HG03095 (cell line): ENCODE data around the gene PPFIBP1.
"Not testable (repeated sequence)": the region's sequence is repeated elsewhere in the genome, so short reads cannot be mapped to it uniquely, and the experiment has no call there.

Source experiments
- ATAC-seq: cut with Tn5 transposase; IDR thresholded peaks from one replicate; pipeline ENCODE4 v1.9.1; 2021; ENCODE audit warnings: moderate library complexity; ENCODE audit not compliant: unreplicated experiment

Gene PPFIBP1

DNA sequence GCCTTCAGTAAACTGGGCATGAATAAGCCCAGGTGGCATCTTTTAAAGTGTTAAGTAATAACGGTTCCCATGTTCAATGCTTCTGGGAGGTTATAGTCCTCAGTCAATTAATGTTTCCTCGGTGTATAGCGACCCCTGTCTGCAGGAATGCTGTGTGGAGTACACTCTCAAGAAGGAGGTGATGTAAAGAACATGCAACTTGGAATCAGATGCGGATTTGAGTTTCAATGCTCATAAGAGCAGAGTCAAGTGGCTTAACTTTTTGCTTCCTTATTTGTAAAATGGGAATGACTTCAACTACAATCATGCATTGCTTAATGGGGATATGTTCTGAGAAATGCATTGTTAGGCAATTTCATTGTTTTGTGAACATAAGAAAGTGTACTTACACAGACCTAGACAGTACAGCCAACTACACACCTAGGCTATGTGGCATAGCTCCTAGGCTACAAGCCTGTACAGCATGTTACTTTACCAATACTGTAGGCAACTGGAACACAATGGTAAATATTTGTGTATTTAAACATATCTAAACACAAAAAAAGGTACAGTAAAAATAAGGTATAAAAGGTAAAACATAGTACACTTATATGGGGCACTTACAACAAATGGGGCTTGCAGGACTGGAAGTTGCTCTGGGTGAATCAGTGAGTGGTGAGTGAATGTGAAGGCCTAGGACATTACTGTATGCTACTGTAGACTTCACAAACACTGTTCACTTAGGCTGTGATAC is 179.9 kb downstream of the PPFIBP1 start:
- ATAC-seq, result peak; percentile 84

DNA sequence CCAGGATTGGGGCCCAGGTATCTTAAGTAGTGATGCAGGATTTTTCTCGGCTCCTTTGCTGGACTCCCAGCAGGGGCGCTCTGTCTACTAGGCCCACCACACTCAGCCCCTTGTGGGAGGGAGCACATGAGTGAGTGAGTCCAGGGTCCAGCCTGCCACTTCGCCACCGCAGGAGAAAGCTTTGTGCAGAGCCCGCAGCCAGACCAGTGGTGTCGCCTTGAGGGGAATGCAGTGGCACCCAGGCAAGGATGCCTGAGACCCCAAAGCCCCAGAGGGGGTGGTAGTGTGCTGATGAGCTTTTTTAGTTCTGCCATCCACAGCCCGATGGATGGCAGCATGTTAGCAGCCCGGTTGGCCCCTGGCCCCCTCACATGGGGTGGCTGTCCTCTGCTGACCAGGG is 181.3 kb downstream of the PPFIBP1 start:
- no peak for ATAC-seq

DNA sequence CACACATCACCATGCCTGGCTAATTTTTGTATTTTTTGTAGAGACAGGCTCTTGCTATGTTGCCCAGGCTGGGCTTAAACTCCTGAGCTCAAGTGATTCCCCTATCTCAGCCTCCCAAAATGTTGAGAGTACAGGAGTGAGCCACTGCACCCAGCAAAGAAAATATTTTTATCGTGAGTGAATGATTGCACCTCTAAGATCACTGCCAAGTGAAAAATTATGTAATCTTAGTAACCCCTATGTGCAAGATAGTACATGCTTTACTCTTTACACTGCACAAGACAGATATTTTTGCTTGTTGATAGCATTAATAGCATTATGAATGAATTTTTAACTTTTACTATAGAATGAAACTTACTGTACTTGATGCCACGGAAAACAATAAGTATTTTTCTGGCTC is 183.2 kb downstream of the PPFIBP1 start:
- no peak for ATAC-seq

DNA sequence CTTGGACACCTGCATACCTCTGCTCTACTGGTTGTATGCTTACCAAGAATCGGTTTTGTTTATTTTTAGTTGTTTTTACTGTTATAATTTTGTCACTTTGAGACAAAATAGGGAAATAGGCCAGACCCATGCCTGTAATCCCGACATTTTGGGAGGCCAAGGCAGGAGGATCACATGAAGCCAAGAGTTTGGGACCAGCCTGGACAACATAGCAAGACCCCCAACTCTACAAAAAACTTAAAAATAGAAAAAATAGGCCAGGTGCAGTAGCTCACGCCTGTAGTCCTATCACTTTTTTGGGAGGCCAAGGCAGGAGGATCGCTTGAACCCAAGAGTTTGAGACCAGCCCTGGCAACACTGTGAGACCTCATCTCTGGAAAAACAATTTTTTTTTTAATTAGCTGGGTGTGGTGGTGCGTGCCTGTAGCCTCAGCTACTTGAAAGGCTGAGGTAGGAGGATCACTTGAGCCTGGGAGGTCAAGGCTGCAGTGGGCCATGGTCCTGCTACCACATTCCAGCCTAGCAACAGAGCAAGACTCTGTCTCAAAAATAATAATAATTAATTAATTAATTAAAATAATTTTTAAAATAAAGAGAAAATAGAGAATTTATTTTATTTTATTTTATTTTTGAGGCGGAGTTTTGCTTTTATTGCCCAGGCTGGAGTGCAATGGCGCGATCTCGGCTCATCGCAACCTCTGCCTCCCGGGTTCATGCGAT is 185.4 kb downstream of the PPFIBP1 start:
- ATAC-seq, result no peak

DNA sequence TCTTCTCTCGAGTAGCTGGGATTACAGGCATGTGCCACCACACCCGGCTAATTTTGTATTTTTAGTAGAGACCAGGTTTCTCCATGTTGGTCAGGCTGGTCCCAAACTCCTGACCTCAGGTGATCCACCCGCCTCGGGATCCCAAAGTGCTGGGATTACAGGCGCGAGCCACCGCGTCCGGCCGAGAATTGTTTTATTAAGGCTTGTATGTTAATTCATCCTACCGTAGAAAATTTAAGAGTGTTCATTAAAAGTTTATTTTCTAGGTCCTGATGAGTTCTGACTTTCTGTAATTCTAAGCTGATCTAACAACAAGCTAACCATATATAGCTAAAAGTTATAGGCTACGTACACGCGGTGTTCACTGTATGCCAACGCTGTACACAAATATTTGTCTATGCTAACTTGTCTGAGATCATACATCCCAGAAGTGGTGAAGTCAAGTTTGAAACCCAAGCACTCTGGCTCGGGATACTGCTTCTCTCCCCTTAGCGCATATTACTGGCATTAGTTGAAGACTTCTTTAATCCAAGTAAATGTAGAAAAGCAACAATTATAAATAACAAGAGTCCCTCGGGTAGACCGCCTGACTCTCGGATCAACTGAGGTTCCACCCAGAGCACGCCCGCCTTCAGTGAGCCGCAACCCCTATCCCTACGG is 186.1 kb downstream of the PPFIBP1 start:
- peak; percentile 35 for ATAC-seq

DNA sequence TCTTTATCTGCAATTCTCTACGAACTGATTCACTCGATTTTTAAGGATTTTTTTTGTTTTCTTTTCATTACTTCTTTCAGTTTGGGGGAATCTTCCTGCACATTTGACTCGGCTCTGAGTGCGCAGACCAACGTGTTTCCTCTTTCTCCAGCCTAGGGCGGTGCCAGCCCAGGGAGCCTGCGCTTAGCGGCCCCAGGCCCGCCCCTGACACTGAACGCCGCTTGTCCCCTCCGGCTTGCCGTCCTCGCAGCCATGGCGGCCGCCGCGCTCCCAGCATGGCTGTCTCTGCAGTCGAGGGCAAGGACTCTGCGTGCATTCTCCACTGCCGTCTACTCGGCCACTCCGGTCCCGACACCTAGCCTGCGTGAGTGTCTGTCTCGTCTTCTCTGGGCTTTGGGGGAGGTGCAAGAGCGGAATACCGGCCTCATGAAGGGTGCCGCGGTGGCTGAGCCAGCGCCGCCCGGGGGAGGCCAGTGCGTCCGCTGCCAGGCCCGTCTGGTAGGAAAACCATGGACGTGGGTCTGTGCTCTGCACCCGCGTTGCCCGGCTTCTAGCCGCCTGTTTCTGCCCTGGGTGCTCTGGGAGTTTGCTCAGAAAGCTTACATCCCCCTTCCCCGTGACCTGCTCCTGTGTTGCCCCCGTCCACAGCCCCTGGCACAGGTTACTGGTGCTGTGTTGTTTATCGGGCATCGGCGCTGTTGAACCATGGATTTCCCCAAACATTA is 186.7 kb downstream of the PPFIBP1 start, which contains the start of gene MRPS35:
MRPS35 (plus strand) TSS at position 241 of the 725 bp plus-strand sequence; CDS start at position 253, 12 bp downstream.
- ATAC-seq, result peak; percentile 95

DNA sequence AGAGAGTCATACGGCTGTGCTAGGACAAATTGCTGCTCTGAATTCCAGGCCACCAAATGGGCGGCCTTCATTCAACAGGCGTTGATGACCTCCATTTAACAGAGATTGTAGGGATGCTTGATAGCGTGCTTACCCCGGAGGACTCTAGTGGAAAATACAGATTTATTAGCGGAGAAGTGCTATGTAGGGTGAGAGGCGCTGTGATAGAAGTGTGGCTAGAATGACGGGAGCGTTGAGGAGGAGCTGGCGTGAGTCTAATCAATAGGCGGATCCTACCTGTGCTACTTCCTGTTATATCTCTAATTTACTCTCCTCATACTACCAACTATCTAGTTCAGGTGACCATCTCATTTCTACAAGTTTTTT is 187.3 kb downstream of the PPFIBP1 start:
- ATAC-seq, result peak; percentile 18

DNA sequence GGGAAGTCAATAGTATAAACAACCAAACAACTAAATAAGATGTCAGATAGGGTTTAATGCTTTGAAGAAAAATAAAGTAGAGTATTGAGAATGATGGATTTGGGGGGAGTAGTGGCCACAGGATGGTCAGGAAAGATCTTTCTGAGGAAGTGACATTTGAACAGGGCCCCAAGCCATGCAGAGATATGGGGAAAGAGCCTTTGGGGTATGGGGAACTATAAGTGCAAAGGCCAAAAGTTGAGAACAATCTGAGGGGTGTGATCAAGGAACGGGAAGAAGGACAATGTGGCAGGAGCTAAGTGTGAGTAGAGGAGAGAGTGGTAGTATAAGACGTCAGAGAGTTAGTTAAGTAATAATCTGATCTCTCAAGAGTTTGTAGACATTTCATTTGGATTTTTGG is 188.0 kb downstream of the PPFIBP1 start:
- no peak for ATAC-seq

DNA sequence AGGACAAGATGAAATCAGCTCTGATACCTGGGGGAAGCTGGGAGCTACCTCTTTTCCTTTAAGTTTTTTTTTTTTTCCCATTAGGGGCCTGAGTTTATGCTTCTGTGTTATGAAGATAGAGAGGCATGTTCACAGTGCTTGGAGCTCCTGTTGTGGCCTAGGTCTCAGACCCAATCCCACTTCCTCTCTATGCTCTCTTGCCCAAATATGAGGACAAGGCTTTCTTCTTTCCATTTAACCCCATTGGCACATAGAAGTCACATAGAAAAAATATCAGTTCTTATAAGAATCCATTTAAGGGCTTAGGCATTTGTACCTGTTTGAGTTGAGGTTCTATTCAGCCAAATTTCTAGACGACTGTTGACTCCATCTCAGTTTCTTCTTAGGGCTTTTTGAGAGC is 199.2 kb downstream of the PPFIBP1 start:
- ATAC-seq, result no peak

DNA sequence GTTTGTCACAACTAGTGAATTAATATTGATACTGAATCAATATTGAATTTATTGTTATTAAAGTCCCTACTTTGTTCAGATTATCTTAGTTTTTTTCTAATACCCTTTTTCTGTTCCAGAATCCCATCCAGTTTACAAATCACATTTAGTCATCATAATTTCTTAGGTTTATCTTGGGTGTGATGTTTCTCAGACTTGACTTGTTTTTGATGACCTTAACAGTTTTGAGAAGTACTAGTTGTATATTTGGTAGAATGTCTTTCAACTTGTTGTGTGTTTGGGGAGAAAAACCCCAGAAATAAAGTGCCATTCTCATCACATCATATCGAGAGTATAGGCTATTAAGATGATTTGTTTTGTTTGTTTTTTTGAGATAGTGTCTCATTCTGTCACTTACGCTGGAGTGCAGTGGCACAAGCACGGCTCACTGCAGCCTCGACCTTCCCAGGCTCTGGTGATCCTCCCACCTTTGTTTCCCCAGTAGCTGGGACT is 206.1 kb downstream of the PPFIBP1 start:
- ATAC-seq, result no peak

DNA sequence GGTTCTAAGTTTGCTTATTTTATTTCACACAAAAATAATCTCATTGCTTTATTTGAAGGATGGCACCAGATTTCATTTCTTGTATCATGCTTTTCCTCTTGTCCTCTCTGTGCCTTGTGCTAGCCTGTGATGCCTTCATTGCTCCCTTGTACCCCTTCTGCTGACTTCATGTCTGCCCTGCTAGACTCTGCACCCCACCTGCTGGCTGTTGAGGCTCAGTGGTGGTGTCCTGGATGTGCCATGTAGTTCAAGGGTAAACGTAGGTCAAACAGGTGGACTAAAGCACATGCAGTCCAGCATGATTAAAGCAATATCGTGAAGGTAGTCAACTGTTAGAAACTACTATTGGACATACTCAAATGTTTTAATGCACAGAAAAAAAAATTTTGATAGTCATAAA is 208.3 kb downstream of the PPFIBP1 start:
- no peak for ATAC-seq

DNA sequence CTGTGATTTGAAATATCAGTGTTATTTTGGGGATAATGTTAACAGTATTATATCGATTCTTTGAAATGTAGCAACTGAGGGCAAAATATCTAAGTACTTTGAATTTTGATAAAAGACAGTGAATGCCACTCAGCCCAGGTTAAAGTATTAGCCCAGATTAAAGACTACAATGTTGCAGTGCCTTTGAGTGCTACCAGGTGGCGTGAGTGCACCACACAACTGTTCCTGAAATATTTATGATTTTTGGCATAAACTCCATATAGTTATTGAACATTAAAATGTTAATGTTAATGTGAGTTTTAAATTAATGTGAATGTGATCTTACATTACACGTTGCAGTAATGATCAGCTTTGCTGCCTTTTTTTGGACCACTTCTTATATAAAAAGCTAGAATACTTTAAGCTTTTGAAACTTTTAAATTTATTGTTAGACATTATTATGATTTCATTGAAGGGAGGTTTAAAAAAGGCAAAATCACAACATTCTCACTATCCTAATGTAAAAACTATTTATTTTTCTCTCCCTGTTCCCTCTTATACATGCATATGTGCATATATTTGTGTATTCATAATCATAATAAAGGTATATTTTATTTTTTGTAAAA is 209.1 kb downstream of the PPFIBP1 start:
- ATAC-seq, result no peak

DNA sequence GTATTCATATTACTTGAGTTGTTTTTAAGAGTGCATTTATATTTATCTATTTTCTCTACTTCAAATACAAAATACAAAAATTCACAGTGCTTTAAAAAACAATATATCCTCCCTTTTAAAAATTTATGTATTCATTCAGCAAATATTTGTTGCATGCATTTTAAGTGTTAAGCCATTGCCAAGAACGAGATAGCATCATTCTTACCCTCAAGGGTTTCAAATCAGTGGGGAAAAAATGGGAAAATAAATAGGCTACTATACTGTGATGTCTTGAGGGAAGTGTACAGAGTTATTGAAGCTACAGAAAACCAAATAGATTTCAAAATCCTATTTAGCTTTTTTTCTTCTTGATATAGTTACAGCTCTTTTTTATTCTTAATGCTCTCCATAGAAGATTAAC is 209.8 kb downstream of the PPFIBP1 start:
- no peak for ATAC-seq

DNA sequence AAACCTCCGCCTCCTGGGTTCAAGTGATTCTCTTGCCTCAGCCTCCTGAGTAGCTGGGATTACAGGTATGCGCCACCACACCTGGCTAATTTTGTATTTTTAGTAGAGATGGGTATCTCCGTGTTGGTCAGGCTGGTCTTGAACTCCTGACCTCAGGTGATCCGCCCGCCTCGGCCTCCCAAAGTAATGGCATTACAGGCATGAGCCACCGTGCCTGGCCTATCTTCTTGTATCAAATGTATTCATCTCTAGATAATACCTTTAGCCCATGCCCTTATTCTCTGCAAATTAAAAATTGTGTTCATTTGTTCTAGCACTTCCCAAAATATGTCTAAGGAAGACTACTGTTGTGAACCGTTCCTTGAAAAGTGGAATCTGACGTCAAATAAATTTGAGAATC is 210.3 kb downstream of the PPFIBP1 start:
- ATAC-seq, result not testable (repeated sequence)

DNA sequence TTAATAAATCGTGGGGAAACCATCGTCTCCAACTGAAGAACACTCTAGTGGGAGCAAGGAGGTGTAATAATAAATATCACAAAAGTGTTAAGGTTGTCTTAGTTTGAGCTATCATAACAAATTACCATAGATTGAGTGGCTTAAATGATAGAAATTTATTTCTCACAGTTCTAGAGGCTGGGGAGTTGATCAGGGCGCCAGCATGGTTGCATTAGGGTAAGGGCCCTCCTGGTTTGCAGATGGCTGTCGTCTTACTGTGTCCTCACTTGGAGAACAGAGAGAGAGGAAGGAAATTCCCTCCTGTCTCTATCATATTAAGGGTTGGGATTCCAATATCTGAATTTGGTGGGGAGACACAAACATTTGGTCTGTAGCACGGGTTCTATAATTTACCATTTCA is 219.6 kb downstream of the PPFIBP1 start:
- ATAC-seq, result no peak
